Esophagus muscularis mucosa (tissue), 3 donors: ENCODE measurements around the gene PTTG1.

Source experiments
- CTCF ChIP-seq, 3 experiments: fragments of 200-600 bp in 2 of 3; fragments of 450-650 bp in 1 of 3; sonication (generic) in 2 of 3; IDR thresholded peaks; one replicate each; pipeline ENCODE4 v1.5.1; 2017 to 2019; ENCODE audit warnings: antibody characterized with exemption in 3 of 3, mild to moderate bottlenecking in 2 of 3, moderate library complexity in 1 of 3
- POLR2A ChIP-seq: fragments of 450-650 bp; IDR thresholded peaks from one replicate; pipeline ENCODE4 v1.6.1; 2017; ENCODE audit warnings: antibody characterized with exemption, moderate library complexity, mild to moderate bottlenecking, low read depth

GRCh38 chr5:160375701-160376100, 46.0 kb upstream of the PTTG1 start:
- TF ChIP-seq CTCF (IDR thresholded peaks at IDR 0.05) (no peak), POLR2A (no peak)
